Measurements from ENCODE around the gene FBLN2. TPM values are rescaled to one million over a fixed set of nuclear protein-coding genes. Genes with fewer than 3 reads are reported as not detected.

Gene FBLN2
- total RNA-seq, 4 donors from 2014 or later: 6.3 to 122 (median 25.7) TPM

- H3K36me3 ChIP-seq: peaks cover 0 to 83% (median 0%) of the 10 kb centered on the region in 3 donors
- 88 to 95% methylated on average over 5 to 7 of the region's 18 CpGs for WGBS, 2 donors
- intact Hi-C loops (cut with DNase I): no loop called here
- no peak for DNase-seq
- no peaks in the 10 kb centered on the region for H3K27me3 ChIP-seq
- no peak overlapping the region for H3K27ac ChIP-seq
- no peak for TF ChIP-seq CTCF (IDR thresholded peaks at IDR 0.05)
- no peak for TF ChIP-seq POLR2A (IDR thresholded peaks at IDR 0.05)
- H3K4me3 ChIP-seq: no peak overlapping the region
- no peaks in the 10 kb centered on the region for H3K9me3 ChIP-seq
- peaks cover 0 to 3% (median 0%) of the 10 kb centered on the region in 3 donors for H3K4me1 ChIP-seq
These were observed 46.8 kb upstream of the FBLN2 start for GRCh38 chr3:13501958-13502790.

- DNase-seq: no peak
- Histone ChIP-seq H3K36me3 (peaks cover 0 to 83% (median 0%) of the 10 kb centered on the region in 3 donors), H3K4me3 (no peak overlapping the region), H3K4me1 (peaks cover 0 to 7% (median 3%) of the 10 kb centered on the region in 3 donors), H3K27ac (no peak overlapping the region), H3K9me3 (no peaks in the 10 kb centered on the region), H3K27me3 (no peaks in the 10 kb centered on the region)
- intact Hi-C loops (cut with DNase I): no loop called here
- TF ChIP-seq CTCF (IDR thresholded peaks at IDR 0.05) (no peak), POLR2A (IDR thresholded peaks at IDR 0.05) (no peak)
- WGBS, 2 donors: 94% methylated on average over 8 of the region's 8 CpGs; no CpG with 5 or more reads in 1 of the 2 donors
These were observed 46.2 kb upstream of the FBLN2 start for GRCh38 chr3:13502791-13503060.

- no peaks in the 10 kb centered on the region for H3K27me3 ChIP-seq
- intact Hi-C loops (cut with DNase I): no loop called here
- H3K9me3 ChIP-seq: no peaks in the 10 kb centered on the region
- H3K27ac ChIP-seq: no peak overlapping the region
- no peak for TF ChIP-seq POLR2A (IDR thresholded peaks at IDR 0.05)
- no peak for TF ChIP-seq CTCF (IDR thresholded peaks at IDR 0.05)
- no peak for DNase-seq
- peaks cover 0 to 15% (median 10%) of the 10 kb centered on the region in 3 donors for H3K4me1 ChIP-seq
- no peak overlapping the region for H3K4me3 ChIP-seq
- H3K36me3 ChIP-seq: peaks cover 0 to 69% (median 0%) of the 10 kb centered on the region in 3 donors
- WGBS, 2 donors: 54 to 73% methylated on average over 8 to 9 of the region's 23 CpGs
These were observed 44.6 kb upstream of the FBLN2 start for GRCh38 chr3:13504161-13504831.

GRCh38 chr3:13505147-13506130, 43.5 kb upstream of the FBLN2 start:
- intact Hi-C loops (cut with DNase I): no loop called here
- Histone ChIP-seq H3K27me3 (no peaks in the 10 kb centered on the region), H3K4me1 (peaks cover 0 to 15% (median 10%) of the 10 kb centered on the region in 3 donors), H3K36me3 (peaks cover 0 to 57% (median 0%) of the 10 kb centered on the region in 3 donors), H3K4me3 (no peak overlapping the region), H3K9me3 (no peaks in the 10 kb centered on the region), H3K27ac (no peak overlapping the region)
- no peak for DNase-seq
- no peak for TF ChIP-seq POLR2A (IDR thresholded peaks at IDR 0.05)
- TF ChIP-seq CTCF (IDR thresholded peaks at IDR 0.05): no peak
- 89 to 100% methylated on average over 2 to 9 of the region's 16 CpGs for WGBS, 2 donors
